Measurements from ENCODE around the gene RNF215. TPM values are rescaled to one million over a fixed set of nuclear protein-coding genes. Genes with fewer than 3 reads are reported as not detected.

The RNF215 gene
- total and polyA plus RNA-seq, 2 donors (not counting 3 experiments of a cell fraction or from before 2014, with no cell fraction given) = 16.7 to 26.9 TPM

GRCh38 chr22:30361916-30362650 is 25.1 kb downstream of the RNF215 start:
- Histone ChIP-seq H3K27ac (ENCODE audit: insufficient read depth, low read depth, low read length) (no peak overlapping the region), H3K9ac (replicated peaks; ENCODE audit: extremely low read depth, insufficient read depth, low read length) (no peak overlapping the region), H3K36me3 (ENCODE audit: control insufficient read depth in 2 of 2, extremely low read depth in 1 of 2, insufficient read depth in 2 of 2, low read length in 2 of 2) (no peaks in the 10 kb centered on the region), H3K4me3 (replicated peaks in 1 of 3; ENCODE audit: insufficient read depth in 1 of 3, low read depth in 1 of 3, low read length in 3 of 3) (no peak overlapping the region), H3K79me2 (ENCODE audit: control insufficient read depth, insufficient read depth, low read length) (no peaks in the 10 kb centered on the region), H3K4me2 (ENCODE audit: insufficient read depth, low read length) (no peak overlapping the region), H3K9me3 (replicated peaks; ENCODE audit: control insufficient read depth, insufficient read depth, low read length) (no peaks in the 10 kb centered on the region), H3K27me3 (ENCODE audit: control insufficient read depth in 2 of 2, insufficient read depth in 2 of 2, low read length in 2 of 2) (no peaks in the 10 kb centered on the region), H4K20me1 (replicated peaks; ENCODE audit: control insufficient read depth, extremely low read depth, insufficient read depth, low read length) (no peaks in the 10 kb centered on the region), H2AFZ (ENCODE audit: low read depth, low read length) (no peak overlapping the region), H3K9me1 (replicated peaks; ENCODE audit: control insufficient read depth, extremely low read depth, insufficient read depth, low read length) (no peaks in the 10 kb centered on the region), H3K4me1 (ENCODE audit: control insufficient read depth, extremely low read depth, insufficient read depth, low read length) (no peaks in the 10 kb centered on the region)
- intact Hi-C loops (cut with micrococcal nuclease) = no loop called here
- ChIA-PET CTCF (interaction anchor here (1.1 to 1.5 kb wide), 3 partner anchors 13 to 74 kb away, joined by 3 to 4 read pairs (median 3); partner anchors contain the start of gene RNF215), POLR2A (no interaction called here)
- DNase-seq (ENCODE audit: low read depth, low spot score) (no peak), FAIRE-seq (no peak)
- no peak for TF ChIP-seq EZH2 (IDR thresholded peaks at IDR 0.05; ENCODE audit: borderline replicate concordance, low read depth, low read length, severe bottlenecking)
- TF ChIP-seq MAX (IDR thresholded peaks at IDR 0.05; ENCODE audit: insufficient read depth, insufficient read length) = no peak
- TF ChIP-seq POLR2A (IDR thresholded peaks at IDR 0.05; ENCODE audit: low read depth, low read length) = no peak
- TF ChIP-seq POLR2AphosphoS5 (IDR thresholded peaks at IDR 0.05; ENCODE audit: insufficient read depth, low read depth, low read length) = no peak
- no peak for TF ChIP-seq CTCF (IDR thresholded peaks at IDR 0.05; ENCODE audit: extremely low read depth in 1 of 2, insufficient read depth in 1 of 2, low read depth in 1 of 2, low read length in 2 of 2)
- no peak for TF ChIP-seq FOS (IDR thresholded peaks at IDR 0.05; ENCODE audit: borderline replicate concordance, insufficient read depth, low read length)
- TF ChIP-seq MYC (IDR thresholded peaks at IDR 0.05; ENCODE audit: low read depth, low read length) = no peak
- no peak for TF ChIP-seq GATA2 (IDR thresholded peaks at IDR 0.05; ENCODE audit: insufficient read depth, insufficient read length, low read depth, low read length)
- TF ChIP-seq JUN (IDR thresholded peaks at IDR 0.05; ENCODE audit: borderline replicate concordance, insufficient read depth, insufficient read length, low read depth) = no peak
- BruUV-seq (replicated peaks) = no TSS peak
- dilution Hi-C loops (cut with MboI; ENCODE audit: extremely low pct_ligation_motif_present, low sequenced_read_pairs) = no loop called here
